ENCODE data around the gene TRDN. TPM values are rescaled to one million over a fixed set of nuclear protein-coding genes. Genes with fewer than 3 reads are reported as not detected.

Gene TRDN
- not detected in 2 replicates for total RNA-seq

- no peak for DNase-seq (ENCODE audit: low read depth)
Observed at GRCh38 chr6:123636782-123637181, at the start of gene TRDN. TSS of gene TRDN (minus strand) at chr6:123636950. CDS start at chr6:123636775, 175 bp downstream.

GRCh38 chr6:123681957-123682462 lies 45.3 kb upstream of the TRDN start:
- no peak for DNase-seq (ENCODE audit: low read depth)

- no peak for DNase-seq (ENCODE audit: low read depth)
Observed at GRCh38 chr6:123677897-123678296, 41.1 kb upstream of the TRDN start.

GRCh38 chr6:123676793-123677192 lies 40.0 kb upstream of the TRDN start:
- peak; percentile 10 for DNase-seq (ENCODE audit: low read depth)

DNA sequence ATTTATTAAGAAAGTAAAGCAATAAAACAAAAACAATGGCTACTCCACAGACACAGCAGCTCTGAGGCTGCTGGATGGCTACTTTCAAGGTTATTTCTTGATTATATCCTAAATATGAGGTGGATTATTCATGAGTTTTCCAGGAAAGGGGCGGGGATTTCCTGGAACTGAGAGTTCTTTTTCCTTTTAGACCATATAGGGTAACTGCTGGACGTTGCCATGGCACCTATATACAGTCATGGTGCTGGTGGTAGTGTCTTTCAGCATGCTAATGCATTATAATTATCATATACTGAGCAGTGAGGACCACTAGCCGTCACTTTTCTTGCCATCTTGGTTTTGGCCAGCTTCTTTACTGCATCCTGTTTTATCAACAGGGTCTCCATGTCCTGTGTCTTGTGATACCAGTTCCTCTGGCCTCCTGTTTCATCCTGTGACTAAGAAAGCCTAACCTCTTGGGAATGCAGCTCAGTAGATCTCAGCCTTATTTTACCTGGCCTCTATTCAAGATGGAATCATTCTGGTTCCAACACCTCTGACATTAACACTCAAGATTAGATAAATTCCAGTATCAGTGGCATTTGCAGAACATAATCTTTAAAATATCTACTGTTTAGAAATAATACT lies 32.3 kb upstream of the TRDN start:
- DNase-seq (ENCODE audit: low read depth) = no peak

DNA sequence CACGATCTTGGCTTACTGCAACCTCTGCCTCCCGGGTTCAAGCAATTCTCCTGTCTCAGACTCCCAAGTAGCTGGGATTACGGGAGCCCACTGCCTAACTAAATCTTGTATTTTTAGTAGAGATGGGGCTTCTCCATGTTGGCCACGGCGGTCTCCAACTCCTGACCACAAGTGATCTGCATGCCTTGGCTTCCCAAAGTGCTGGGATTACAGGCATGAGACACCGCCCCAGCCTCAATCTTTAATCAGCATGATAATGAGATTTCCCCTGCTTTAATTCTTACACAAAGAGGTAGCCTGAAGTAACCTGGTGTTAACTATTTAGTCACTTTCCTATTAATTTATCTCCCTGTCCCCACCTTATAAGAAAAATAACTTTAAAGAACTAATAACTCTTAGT lies 31.3 kb upstream of the TRDN start:
- no peak for DNase-seq (ENCODE audit: low read depth)

DNA sequence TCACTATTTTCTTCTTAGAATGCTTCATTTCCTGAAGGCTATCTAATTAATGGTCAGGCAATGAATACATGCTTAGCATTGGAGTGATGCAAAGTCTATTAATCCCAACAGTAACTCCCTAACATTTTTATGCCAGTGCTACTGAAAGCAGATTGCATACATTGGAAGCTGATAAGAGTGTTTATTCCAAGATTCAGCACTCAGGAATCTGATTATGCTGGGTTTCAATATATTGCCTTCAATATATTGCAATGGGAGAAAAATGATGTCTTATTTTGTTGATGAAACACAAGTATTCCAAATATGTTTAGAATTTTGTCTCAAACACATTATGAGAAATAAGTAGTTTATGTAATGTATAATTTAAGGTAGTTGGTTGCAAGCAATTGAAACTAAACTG lies 26.7 kb upstream of the TRDN start:
- DNase-seq (ENCODE audit: low read depth) = no peak

DNA sequence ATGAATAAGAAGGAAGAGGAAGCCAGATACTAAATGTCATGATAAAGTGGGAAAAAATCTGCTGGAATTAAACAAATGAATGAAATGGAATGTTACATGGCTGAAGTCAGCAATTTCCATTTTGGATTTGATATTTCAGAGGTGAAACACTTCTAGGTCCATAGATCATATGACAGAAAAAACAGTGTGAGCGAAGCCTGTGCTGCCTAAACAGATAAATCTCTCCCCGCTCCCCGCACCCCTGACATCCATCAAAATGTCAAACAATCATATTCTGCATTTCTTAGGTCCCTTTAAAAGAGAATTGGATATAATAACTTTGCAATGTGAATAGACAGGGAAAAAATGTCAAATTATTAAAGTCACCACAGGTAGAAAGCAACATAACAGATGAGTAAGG lies 26.0 kb upstream of the TRDN start:
- no peak for DNase-seq (ENCODE audit: low read depth)

DNA sequence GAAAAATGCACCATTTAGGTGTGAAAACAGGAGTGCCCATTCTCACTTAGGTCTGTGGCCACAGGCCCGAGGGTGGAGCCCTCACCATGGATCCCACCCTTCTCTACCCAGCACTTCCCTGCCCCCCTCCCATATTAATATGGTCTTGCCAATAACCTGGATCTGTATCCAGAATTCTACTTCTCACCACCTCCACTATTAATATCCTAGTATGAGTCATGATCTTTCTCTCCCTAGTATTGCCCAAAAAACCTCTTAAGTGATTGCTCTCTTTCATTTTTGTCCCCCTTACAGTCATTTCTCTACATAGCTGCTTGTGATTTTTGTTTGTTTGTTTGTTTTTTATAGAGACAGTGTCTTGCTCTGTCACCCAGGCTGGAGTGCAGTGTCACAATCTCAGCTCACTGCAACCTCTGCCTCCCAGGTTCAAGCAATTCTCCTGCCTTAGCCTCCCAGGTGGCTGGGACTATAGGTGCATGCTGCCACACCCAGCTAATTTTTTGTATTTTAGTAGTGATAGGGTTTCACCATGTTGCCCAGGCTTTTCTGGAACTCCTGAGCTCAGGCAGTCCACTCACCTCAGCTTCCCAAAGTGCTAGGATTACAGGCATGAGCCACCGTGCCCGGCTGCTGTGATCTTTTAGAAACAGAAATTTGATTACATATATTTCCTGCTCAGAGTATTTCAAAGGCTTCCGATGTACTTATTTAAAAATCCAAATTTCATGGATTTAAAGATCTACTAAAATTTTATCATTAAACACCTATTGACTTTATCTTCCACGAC lies 24.5 kb upstream of the TRDN start:
- no peak for DNase-seq (ENCODE audit: low read depth)

GRCh38 chr6:123659960-123660748 lies 23.4 kb upstream of the TRDN start:
- no peak for DNase-seq (ENCODE audit: low read depth)

GRCh38 chr6:123658848-123659247 lies 22.1 kb upstream of the TRDN start:
- no peak for DNase-seq (ENCODE audit: low read depth)

DNA sequence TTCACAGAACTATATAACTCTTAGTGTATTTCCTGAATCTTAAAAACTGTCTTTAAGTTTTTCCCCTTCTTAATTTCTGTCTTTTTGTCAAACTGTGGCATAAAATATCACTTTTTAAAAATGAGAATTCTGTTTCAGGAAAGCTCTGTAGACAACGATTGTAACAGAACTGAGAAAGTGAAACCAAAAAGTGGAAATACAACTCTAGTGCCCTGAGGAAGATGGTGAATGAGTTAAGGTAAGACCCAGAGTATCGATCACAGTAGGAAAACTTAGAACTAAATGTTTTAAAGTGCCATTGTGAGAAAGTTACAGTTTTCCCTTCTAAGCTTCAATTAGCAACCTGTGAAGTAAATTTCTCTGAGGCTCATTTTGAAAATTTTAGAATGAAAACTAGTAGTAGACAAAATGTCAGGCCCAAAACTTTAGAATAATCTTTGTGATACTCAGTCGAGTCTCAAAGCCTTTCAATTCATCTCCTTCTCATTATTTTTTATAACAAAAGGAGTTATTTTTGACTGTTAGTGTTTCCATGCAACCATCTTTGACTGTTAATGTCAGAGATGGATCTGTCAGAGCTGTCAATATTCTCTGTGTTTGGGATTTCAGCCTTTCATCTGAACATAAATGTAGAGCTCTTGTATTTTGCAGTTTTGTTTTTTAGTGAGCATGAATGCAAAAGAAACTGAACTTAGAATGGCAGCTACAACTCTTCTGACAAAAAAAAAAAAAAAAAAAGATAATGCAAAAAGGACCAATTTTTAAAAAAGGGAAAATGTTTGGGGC lies 19.0 kb upstream of the TRDN start:
- DNase-seq (ENCODE audit: low read depth) = peak; percentile 32

DNA sequence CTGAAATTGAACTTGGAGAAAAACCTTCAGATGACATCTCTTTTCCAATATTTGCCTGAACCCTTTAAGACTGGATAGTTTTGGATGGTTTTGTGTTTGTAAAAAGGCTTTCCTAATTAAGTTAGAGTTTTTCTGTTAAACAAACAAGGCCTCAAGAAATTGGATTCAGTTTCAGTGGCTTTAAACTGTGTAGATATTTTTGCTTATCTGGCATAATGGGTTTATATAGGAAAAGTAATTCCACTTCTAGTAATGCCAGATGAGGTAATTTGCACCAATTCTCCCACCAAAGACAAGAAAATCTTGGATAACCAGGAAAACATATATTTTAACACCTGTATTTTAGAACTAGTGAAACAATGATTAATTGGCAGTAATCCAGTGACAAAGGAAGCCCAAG lies 12.0 kb upstream of the TRDN start:
- no peak for DNase-seq (ENCODE audit: low read depth)

DNA sequence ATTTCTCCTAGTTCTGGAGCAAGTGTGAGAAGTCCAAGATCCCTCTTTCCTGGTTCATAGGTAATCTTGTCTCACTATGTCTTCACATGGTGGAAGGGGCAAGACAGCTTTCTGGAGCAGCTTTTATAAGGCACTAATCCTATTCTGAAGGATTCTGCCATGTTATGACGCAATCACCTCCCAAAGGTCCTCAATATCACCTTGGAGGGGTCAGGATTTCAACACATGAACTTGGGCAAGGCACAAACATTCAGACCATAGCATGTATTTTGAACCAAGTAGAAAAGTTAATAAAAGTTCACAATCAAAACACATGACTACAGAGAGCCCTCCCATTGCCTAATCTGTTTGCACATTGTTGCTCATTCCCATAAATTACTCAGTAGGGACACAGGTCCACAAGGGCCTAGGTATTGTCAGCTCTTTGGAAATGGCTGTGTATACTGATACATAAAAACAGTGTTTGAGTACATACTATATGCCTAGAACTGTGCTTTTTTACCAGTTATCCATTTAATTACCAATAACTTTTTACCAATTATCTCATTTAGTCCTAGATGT lies 11.3 kb upstream of the TRDN start:
- no peak for DNase-seq (ENCODE audit: low read depth)

DNA sequence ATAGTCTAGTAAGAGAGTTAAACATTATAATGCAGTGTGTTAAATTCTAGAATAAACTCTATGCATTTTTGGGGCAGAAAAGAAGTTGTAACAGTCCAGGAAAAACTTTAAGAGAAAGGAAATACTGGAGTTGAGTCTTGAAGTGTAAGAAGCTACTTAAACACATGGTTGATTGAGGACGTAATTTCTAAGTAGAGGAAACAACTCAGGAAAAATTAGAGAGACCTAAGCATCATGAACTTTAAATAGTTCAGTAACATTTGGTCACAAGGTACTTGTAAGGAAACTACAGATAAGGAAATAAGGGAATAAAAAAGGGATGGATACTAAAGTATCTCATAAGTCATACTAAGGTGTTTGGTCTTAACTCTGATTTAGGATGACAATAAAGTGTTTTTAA lies 4.7 kb upstream of the TRDN start:
- DNase-seq (ENCODE audit: low read depth) = no peak

DNA sequence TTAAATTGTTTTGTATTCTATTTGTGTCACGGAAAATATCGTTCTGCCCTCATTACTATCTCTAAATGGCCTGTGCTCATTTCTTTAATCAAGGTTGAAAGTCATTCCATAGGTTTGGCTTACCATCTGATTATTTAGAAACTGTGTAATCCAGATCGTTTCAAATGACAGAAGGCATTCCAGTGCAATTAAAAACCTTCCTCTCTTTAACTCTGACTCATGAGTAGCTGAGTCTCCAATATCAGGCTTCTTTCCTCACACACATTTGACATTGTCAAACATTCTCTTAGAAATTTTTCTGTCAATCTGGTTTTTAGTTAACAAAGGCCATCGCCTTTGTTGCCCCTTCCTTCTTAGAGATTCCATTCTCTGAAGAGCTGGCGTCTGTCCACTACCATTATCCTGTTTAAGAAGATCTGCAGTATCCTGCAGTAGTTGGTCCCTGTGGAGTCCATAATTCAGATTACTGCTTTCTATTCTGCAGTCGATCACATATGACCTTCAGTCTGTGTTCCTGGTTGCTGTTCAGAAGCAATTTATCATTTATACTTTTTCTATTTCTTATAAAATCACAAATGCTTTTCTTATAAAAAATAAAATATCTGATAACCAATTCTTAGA lies 3.9 kb upstream of the TRDN start:
- no peak for DNase-seq (ENCODE audit: low read depth)

DNA sequence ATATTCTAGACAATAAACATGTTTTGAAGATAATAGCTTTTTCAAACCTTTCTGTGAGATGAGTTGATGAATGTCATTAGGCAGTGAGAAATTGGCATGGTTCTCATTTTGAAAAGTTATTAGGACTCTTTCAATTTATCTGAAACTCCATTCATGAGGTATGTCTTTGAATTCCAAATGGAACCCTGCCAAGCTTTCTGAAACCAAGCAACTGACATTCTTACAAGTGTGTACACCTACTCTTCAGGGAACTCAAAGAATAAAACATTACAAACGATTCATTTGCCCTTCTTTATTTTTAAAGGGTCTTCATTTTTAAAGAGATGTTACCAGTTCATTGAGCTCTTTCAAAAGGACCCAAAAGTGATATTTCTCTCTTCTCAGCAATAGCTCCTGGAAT lies 2.1 kb upstream of the TRDN start:
- DNase-seq (ENCODE audit: low read depth) = peak; percentile 19

DNA sequence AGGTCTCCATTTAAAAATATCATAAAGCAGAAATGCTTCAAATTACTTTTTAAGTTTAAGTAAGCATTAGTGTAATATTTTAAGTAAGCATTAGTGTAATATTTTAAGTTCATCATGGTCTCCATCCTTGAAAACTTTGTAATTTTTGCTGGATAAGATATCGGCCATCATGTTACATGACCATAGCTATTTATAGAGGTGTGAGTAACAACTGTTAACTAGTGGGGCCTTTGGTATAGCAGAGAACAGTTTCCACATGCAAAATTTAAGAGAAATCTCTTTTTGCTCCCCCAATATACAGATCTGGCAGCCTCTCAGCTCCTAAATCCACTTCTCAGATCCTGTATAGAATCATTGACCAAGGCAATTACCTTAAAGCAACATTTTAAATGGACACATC lies 468 bp downstream of the TRDN start:
- DNase-seq (ENCODE audit: low read depth) = no peak

DNA sequence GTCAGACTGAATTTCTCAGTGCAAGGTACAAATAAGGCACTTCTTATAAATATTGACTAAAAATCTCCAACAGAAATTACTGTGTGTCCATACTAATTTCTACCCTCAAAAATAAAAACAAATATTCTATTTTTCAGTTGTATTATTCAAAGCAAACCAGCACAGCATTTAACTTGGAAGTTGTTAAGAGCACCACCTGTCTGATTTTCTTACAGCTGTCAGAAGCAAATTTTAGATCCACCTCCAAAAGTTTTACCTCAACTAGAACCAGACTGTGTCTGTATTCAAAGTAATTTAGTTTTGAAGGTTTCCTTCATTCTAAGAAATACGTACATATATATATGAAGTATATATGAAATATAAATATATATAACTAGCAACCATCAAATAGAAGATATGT lies 1.2 kb downstream of the TRDN start:
- DNase-seq (ENCODE audit: low read depth) = no peak

- DNase-seq (ENCODE audit: low read depth) = no peak
Observed at GRCh38 chr6:123635144-123635543, 1.6 kb downstream of the TRDN start.

DNA sequence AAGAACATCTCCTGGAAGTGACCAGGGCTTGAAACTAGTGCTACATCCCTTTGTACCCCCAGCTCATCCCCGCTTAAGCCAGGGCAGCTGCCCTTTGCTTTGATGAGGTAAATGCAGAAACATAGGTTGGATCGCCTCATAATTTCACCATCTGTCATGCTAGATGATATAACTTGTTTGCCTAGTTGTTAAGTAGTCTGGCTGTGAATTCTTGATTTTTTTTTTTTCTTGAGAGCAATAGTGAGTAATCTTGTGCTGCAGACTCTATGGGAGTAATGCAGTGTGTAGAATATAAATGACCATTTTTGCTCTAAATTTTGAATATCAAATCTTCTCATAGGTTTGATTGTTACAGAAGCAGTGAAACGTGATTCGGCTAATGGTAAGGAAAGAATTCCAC lies 4.1 kb downstream of the TRDN start:
- no peak for DNase-seq (ENCODE audit: low read depth)
